ENCODE data around the gene AUTS2.

DNA sequence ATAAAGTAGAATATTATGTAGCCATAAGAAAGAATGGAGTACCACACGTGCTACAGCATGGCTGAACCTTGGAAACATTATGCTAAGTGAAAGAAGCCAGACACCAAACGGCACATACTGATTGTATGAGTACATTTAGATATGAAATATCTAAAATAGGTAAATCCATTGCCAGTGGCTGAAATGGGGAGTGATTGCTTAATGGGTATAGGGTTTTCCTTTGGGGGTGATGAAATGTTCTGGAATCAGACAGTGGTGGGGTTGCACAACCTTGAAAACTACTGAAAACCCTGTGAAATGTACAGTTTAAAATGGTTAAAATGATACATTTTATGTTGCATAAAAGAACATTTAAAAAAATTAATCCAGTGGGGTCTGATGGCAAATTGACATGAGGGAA lies 667.9 kb downstream of the AUTS2 start:
- no peak for TF ChIP-seq GATA2 (IDR thresholded peaks at IDR 0.05; ENCODE audit: low read depth, low read length)
- no peak for TF ChIP-seq GATA3 (IDR thresholded peaks at IDR 0.05; ENCODE audit: low read depth, low read length)
